GM19463 (cell line): ENCODE data around the gene WAC.

Experiments used
- ATAC-seq: cut with Tn5 transposase; IDR thresholded peaks from one replicate; pipeline ENCODE4 v1.9.1; 2021; ENCODE audit warnings: mild to moderate bottlenecking, moderate library complexity; ENCODE audit not compliant: unreplicated experiment

The WAC gene

DNA sequence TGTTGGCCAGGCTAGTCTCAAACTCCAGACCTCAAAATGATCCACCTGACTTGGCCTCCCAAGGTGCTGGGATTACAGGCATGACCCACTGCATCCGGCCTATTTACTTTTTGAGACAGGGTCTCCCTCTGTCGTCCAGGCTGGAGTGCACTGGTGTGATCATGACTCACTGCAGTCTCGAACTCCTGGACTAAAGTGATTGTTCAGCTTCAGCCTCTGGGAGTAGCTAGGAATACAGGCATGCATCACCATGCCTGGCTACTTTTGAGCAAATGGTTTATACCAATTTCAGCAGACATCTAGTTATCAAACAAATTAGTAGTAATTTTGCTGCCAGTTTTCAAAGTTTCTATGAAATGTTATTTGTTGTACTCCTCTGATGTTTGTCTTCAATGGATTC is 2.2 kb upstream of the WAC start:
- ATAC-seq = no peak

DNA sequence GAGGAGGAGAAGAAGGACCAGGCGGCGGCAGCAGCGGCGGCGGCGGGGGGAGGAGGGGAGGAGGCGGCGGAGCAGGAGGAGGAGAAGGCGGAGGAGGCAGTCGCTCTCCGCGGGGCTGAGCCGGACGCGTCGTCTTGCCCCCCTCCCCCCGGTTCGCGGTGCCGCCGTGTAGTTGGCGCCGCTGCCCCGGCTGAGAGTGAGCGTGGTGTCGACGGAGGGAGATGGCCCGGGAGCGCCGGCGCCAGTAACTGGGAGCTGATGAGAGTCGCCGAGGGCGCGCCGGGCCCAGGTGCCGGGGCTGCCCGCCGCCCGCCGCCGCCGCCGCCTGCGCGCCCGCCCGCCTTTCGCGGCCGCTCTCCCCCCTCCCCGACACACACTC is 257 bp downstream of the WAC start:
- no peak for ATAC-seq

DNA sequence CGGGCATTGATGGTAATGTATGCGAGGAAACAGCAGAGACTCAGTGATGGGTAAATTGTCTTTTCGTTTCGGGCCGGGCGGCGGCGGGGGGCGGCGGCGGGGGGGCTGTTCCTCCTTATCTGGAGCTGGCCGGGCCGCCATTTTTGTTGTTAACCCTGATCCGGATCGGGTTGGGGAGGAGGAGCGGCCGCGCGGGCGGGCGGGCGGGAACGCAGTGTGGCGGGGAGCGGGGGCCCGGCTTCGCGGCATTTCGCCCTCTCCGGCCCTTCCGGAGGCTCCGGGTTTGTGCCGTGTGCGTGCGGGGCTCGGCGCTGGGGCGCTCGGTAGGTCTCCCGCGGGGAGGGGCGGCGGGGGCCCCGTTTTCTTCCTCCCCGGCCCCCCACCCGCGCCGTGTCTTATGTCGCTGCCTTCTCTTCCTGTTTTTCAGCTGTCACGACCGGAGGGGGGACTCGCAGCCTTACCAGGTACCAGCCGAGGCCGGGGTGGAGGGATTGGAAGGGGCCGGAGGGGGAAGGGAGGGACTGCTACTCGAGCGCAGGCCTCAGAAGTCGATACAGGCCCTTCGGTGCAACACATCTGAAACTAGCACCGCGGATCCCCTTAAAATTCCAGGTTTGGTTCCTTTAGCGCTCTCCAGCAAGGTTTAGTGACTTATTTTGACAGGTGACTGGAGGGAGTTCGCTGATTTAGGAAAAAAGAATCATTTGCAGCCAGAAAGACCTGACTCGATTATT is 820 bp downstream of the WAC start:
- ATAC-seq = no peak

DNA sequence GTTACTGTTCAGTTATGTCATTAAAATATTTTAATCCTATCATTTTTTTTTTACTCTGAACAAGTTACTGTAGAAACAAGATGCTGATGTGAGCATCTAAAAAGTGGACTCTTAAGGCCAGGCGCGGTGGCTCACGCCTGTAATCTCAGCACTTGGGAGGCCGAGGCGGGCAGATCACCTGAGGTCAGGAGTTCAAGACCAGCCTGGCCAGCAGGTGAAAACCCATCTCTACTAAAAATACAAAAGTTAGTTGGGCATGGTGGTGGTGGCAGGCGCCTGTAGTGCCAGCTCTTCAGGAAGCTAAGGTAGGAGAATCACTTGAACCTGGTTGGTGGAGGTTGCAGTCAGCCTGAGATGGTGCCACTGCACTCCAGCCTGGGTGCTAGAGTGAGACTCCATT is 2.9 kb downstream of the WAC start:
- no peak for ATAC-seq

DNA sequence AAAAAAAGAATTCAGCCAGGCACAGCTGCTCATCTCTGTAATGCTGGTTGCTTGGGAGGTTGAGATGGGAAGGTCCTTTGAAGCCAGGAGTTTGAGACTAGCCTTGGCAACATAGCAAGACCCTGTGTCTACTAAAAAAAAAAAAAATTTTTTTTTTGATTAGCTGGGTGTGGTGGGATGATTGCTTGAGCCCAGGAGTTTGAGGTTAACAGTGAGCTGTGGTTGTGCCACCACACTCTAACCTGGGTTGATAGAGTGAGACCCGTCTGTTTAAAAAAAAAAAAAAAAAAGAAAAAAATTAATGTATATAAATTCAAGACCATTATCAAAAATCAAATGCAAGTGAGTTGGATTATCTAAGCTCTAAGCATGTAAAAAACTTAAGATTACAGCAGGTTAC is 5.7 kb downstream of the WAC start:
- ATAC-seq = no peak

DNA sequence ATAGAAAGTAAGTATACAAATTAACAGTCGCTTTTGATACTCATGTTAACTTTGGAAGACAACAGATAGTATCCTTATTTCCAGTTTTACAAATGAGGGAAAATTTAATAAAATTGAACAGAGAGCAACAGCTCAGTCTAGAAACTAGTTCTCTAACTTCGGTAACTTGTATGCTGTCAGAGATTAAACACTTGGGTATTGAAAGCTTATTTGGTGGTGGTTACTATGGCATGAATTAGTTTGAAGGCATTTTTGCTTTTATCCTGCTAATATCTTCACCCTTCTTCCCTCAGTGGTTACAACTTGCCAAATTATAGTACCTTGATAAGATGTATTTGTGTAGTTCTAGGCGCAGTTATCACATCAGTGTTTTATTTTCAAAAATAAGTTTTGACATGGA is 7.2 kb downstream of the WAC start:
- ATAC-seq = no peak

GRCh38 chr10:28541717-28542365 is 8.9 kb downstream of the WAC start:
- ATAC-seq = no peak

DNA sequence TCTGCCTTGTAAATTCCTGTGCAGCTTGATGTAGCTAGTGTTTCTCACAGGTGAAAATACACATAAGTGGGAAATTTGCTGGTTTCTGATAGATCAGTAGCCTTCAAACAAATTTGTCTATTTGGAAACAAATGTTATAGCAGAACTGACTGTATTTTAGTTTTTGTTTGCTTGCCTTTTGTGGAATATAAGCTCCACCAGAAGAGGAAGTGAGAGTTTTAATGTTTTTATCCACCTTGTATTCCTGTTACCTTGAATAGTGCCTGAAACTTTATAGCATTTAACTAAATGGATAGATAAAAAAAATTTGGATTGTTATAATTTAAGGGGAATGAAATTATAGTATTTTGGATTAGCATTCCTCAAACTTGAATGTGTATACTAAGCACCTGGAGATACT is 9.8 kb downstream of the WAC start:
- no peak for ATAC-seq

DNA sequence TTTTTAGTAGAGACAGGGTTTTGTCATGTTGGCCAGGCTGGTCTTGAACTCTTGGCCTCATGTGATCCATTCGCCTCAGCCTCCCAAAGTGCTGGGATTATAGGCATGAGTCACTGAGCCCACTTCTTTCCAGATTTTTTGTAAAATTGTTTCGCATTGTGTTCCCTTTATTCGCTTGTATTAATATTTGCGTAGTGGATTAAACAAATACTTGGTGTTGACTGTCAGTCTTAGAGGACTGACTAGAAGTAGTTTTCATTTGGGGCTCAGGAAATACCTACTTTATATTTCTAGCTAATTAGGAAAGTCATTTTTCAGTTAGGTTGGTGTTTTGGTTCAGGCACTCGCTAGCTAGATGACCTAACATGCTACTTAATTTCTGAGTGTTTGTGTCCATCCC is 11.1 kb downstream of the WAC start:
- no peak for ATAC-seq

GRCh38 chr10:28545967-28546644 is 13.2 kb downstream of the WAC start:
- ATAC-seq = peak; percentile 73

DNA sequence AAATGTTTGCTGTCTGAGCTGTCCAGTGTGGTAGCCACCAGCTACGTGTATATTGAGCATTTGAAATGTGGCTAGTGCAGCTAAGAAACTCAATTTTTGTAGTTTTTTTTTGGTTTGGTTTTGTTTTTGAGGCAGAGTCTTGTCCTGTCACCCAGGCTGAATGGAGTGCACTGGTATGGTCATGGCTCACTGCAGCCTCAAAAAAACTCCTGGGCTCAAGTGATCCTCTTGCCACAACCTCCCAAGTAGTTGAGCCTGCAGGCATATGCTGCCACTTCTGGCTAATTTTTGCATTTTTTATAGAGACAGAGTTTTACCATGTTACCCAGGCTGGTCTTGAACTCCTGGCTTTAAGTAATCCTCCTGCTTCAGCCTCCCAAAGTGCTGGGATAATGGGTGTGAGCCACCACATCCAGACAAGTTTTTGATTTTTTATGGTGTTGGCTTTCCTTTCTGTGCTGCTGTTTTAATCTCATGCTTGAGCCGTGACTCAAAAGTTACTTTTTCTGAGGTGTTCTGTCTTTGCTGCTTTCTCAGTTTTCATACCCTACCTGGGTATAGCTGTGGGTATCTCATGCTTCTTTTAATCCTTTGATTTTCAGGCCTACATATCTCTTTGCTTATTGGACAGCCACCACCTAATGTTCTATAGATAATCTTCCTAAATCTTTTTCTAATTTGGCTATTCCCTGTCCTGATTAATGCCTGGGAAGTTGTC is 16.0 kb downstream of the WAC start:
- no peak for ATAC-seq

- no peak for ATAC-seq
Measured at GRCh38 chr10:28551086-28551485, 18.2 kb downstream of the WAC start.

DNA sequence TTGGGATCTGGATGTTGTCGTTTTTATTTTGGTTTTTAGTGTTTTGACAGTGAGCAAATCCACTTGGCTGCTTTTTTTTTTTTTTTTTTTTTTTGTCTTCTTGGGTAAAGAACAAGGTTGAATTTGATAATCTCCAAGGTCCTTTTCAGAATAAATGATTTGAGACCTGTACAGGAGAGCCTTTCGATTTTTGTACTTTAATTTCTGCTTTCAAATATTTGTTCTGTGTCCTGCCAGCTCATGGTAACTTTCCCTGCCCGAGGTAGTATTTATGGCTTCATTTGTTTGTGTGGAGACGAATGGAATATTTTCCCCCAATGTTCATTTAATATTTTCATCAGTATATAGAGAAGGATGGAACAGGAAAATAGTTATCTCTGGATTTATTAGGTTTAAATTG is 19.9 kb downstream of the WAC start:
- no peak for ATAC-seq

- no peak for ATAC-seq
Measured at GRCh38 chr10:28554009-28554408, 21.1 kb downstream of the WAC start.

- no peak for ATAC-seq
Measured at GRCh38 chr10:28554952-28555351, 22.0 kb downstream of the WAC start.

DNA sequence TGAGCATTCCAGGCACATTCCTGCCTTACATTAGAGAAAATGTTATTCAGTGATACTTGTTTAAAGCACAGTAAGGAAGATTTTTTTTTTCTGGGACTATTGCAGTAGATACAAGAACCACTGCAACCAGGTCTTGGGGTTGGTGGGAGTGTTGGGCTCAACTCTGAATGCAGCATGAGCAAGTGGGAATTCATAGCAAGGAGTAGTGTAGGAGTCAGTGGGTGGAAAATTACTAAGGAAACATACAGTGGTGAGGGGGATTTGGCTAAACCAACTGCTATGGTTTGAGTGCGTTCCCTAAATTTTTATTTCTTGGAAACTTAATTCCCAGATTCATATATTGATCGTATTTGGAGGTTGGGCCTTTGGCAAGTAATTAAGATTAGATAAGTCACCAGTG is 22.4 kb downstream of the WAC start:
- no peak for ATAC-seq

- ATAC-seq = no peak
Measured at GRCh38 chr10:28556142-28556541, 23.2 kb downstream of the WAC start.

GRCh38 chr10:28558186-28558585 is 25.3 kb downstream of the WAC start:
- no peak for ATAC-seq

DNA sequence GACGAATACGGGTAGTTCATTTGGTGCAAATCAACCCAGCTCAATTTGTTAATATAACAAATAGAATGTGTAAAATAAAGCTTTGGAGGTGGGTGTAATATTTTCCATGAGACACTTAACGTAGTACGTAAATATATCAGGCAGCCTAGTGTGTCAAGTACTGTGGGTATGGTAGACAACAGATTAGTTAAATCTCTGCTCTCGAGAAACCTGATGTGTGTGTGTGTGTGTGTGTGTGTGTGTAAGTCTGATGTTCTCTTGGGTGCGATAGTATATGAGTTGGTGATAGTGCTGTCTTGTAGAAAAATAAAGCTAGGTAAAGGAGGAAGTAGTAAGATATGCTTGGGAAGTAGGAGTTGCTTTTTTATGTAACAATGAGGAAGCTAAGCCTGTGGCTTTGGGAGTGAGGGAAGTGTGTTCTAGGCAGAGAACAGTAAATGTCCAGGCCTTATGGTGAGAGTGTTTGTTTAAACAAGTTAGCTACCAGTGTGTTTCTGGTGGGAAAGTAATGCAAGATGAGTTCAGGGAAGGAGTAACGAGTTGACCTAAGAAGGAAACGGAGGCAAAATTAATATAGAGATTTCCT is 26.1 kb downstream of the WAC start:
- ATAC-seq = no peak

GRCh38 chr10:28559618-28560017 is 26.7 kb downstream of the WAC start:
- no peak for ATAC-seq

GRCh38 chr10:28560617-28561016 is 27.7 kb downstream of the WAC start:
- ATAC-seq = no peak
